Endodermal cell (in vitro differentiated cells): ENCODE measurements around the gene ROBO1. TPM values are rescaled to one million over a fixed set of nuclear protein-coding genes. Genes with fewer than 3 reads are reported as not detected.

Experiments
- DNase-seq: peaks from one replicate; pipeline ENCODE4 v3.0.0-alpha.2; 2017
- H3K27ac ChIP-seq: 2 replicates; pipeline ENCODE4 v1.5.1; 2013; ENCODE audit warnings: mild to moderate bottlenecking, low read depth, low read length, moderate library complexity
- H3K27me3 ChIP-seq: 2 replicates; pipeline ENCODE4 v1.6.1; 2013; ENCODE audit warnings: mild to moderate bottlenecking, low read length, moderate library complexity; ENCODE audit not compliant: insufficient read depth, control insufficient read depth, poor library complexity, severe bottlenecking
- H3K36me3 ChIP-seq: 2 replicates; pipeline ENCODE4 v1.7.0; 2013; ENCODE audit warnings: mild to moderate bottlenecking, low read length, moderate library complexity; ENCODE audit not compliant: control insufficient read depth, insufficient read depth
- H3K4me1 ChIP-seq: one replicate; pipeline ENCODE4 v1.7.0; 2013; ENCODE audit warnings: low read length; ENCODE audit not compliant: control insufficient read depth, insufficient read depth
- H3K4me3 ChIP-seq: 2 replicates; pipeline ENCODE4 v1.5.1; 2013; ENCODE audit warnings: mild to moderate bottlenecking, low read length, moderate library complexity
- H3K9ac ChIP-seq: 2 replicates; pipeline ENCODE4 v1.6.1; 2013; ENCODE audit warnings: mild to moderate bottlenecking, low read length, moderate library complexity; ENCODE audit not compliant: poor library complexity, severe bottlenecking; ENCODE audit errors: extremely low read depth
- H3K9me3 ChIP-seq: 2 replicates; pipeline ENCODE4 v1.6.1; 2013; ENCODE audit warnings: mild to moderate bottlenecking, low read length, moderate library complexity; ENCODE audit not compliant: control insufficient read depth
- H3K27ac Mint-ChIP-seq: 2 replicates; pipeline ENCODE4 v1.8.0; 2020; ENCODE audit warnings: mixed read lengths
- H3K27me3 Mint-ChIP-seq: 2 replicates; pipeline ENCODE4 v1.8.0; 2021; ENCODE audit warnings: mild to moderate bottlenecking, mixed read lengths; ENCODE audit not compliant: insufficient read depth
- H3K36me3 Mint-ChIP-seq: 2 replicates; pipeline ENCODE4 v1.8.0; 2020; ENCODE audit warnings: low read depth, mixed read lengths
- H3K4me1 Mint-ChIP-seq: 2 replicates; pipeline ENCODE4 v1.8.0; 2020; ENCODE audit warnings: mixed read lengths
- H3K4me3 Mint-ChIP-seq: 2 replicates; pipeline ENCODE4 v1.8.0; 2020; ENCODE audit warnings: mild to moderate bottlenecking, moderate library complexity, mixed read lengths
- H3K9me3 Mint-ChIP-seq: 2 replicates; pipeline ENCODE4 v1.8.0; 2020; ENCODE audit warnings: mild to moderate bottlenecking, mixed read lengths
- WGBS, 2 experiments: methylation state at CpG; one replicate each; pipeline versions ENCODE4 v1.1.5 to v1.1.7; 2013; ENCODE audit warnings: missing lambda C conversion rate in 2 of 2, mixed read lengths in 1 of 2; ENCODE audit not compliant: insufficient coverage in 1 of 2, insufficient read length in 1 of 2; 5-methylcytosine and 5-hydroxymethylcytosine counted together
- total RNA-seq, 2 donors: library from RNA; stranded (reverse); fragmentation: NEBNext Ultra II Directional in 1 of 2; extraction: Animal tissue kit (Norgen Biotek cat#: 25700) in 1 of 2; gene quantifications; 2 replicates in 1 of 2; 3 replicates in 1 of 2; pipeline ENCODE4 v1.2.1, GENCODE V29; 2021
- TF ChIP-seq, protein P1 (sequence below): fragments of 200-600 bp; sonication (generic); conservative IDR thresholded peaks from 2 replicates; pipeline ENCODE4 v1.5.0; 2021; ENCODE audit warnings: antibody characterized with exemption, mild to moderate bottlenecking

The ROBO1 gene
- total RNA-seq, 2 donors from 2014 or later, result 74.8 to 75.9 TPM

DNA sequence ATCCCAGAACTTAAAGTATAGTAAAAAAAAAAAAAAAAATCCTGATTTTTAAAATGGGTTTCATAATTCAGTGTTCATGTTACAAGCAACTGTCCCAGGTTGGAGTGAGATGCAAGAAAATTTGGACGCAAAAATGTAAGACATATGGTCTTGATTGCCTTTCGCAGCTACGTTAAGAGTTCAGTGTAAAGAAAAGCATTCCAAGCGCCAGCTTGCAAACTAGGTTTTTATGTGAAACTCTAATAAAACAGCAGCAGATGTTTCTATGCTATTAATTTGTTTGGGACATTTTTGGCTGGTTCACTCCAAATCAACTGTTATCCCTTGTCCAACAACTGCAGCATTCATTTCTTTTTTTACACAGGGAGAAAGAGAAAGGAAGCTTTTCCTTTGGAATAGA lies 957.8 kb downstream of the ROBO1 start:
- no peak overlapping the region for H3K4me3 ChIP-seq
- H3K27me3 ChIP-seq, result peaks cover 6% of the 10 kb centered on the region
- no peak overlapping the region for H3K9ac ChIP-seq
- Mint-ChIP-seq H3K36me3 (no peaks in the 10 kb centered on the region), H3K4me3 (no peak overlapping the region), H3K27ac (no peak overlapping the region), H3K9me3 (peaks cover 6% of the 10 kb centered on the region), H3K27me3 (no peaks in the 10 kb centered on the region), H3K4me1 (peaks cover 18% of the 10 kb centered on the region)
- DNase-seq, result no peak
- no peaks in the 10 kb centered on the region for H3K9me3 ChIP-seq
- H3K27ac ChIP-seq, result no peak overlapping the region
- peaks cover 3% of the 10 kb centered on the region for H3K4me1 ChIP-seq
- 94 to 96% methylated on average over 4 of the region's 4 CpGs for WGBS, 2 experiments
- TF ChIP-seq, protein P1, sequence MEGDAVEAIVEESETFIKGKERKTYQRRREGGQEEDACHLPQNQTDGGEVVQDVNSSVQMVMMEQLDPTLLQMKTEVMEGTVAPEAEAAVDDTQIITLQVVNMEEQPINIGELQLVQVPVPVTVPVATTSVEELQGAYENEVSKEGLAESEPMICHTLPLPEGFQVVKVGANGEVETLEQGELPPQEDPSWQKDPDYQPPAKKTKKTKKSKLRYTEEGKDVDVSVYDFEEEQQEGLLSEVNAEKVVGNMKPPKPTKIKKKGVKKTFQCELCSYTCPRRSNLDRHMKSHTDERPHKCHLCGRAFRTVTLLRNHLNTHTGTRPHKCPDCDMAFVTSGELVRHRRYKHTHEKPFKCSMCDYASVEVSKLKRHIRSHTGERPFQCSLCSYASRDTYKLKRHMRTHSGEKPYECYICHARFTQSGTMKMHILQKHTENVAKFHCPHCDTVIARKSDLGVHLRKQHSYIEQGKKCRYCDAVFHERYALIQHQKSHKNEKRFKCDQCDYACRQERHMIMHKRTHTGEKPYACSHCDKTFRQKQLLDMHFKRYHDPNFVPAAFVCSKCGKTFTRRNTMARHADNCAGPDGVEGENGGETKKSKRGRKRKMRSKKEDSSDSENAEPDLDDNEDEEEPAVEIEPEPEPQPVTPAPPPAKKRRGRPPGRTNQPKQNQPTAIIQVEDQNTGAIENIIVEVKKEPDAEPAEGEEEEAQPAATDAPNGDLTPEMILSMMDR, result no peak
- H3K36me3 ChIP-seq, result no peaks in the 10 kb centered on the region

DNA sequence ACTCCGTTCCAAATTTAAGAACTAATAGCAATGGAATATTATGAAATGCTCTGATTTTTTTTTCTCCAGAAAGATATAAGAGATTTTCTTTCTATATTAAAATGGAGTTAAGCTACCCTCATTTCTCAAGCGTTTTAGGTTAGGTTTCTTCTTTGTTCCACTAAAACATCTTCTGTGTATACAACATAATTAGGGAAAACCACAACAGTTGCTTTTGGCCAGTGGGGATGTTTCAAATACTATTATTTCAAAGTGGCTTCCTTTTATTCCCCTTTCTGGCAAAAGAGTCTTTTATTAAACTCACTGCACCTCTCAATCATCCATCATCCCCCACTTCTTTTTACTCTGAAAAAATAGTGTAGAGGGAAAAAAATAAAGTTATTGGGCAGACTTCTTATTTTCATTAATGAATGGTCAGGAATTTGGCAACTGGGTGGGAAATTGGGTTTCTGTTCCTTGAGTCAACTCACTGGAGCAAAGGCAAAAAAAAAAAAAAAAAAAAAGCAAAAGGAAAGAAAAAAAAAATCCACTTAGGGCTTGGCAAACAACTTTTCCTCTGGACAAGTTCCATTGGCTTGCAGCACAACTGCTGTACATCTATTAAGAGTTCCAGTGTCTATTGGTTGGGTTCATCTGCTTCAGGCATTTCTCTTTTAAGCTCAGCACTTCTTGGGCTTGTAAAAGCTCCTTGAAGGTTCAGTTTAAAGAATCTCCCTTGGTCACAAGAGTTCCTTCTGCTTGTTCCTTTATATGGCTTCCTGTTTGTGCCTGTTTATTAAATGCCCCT lies 963.4 kb downstream of the ROBO1 start:
- no peak overlapping the region for H3K27ac Mint-ChIP-seq
- H3K9me3 Mint-ChIP-seq, result peaks cover 4% of the 10 kb centered on the region
- Histone ChIP-seq H3K9ac (no peak overlapping the region), H3K4me3 (no peak overlapping the region), H3K27ac (no peak overlapping the region), H3K27me3 (no peaks in the 10 kb centered on the region), H3K36me3 (no peaks in the 10 kb centered on the region), H3K4me1 (no peaks in the 10 kb centered on the region), H3K9me3 (no peaks in the 10 kb centered on the region)
- no peaks in the 10 kb centered on the region for H3K27me3 Mint-ChIP-seq
- no peaks in the 10 kb centered on the region for H3K36me3 Mint-ChIP-seq
- H3K4me3 Mint-ChIP-seq, result no peak overlapping the region
- TF ChIP-seq, protein P1, result no peak
- WGBS, 2 experiments, result 88% methylated on average over 1 of the region's 2 CpGs; no CpG with 5 or more reads in 1 of the 2 experiments
- DNase-seq, result no peak
- H3K4me1 Mint-ChIP-seq, result peaks cover 24% of the 10 kb centered on the region

DNA sequence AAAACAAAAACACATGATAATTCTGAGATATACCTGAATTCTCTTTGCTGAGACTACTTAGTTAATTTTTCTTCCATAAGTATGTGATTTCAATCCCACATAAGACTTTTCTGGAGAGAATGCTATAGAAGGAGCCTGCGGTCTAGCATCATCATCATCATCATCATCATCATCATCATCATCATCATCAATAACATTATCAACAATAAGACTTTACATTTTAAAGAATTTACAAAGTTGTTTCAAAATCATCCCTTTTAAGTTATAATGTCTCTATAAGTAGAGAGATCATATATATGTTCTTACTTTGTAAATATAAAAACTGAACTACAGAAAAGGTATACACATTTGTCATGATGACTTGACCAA lies 965.3 kb downstream of the ROBO1 start:
- Mint-ChIP-seq H3K9me3 (no peaks in the 10 kb centered on the region), H3K27ac (peak overlapping the region; percentile 40), H3K4me1 (peaks cover 24% of the 10 kb centered on the region), H3K27me3 (no peaks in the 10 kb centered on the region), H3K4me3 (no peak overlapping the region), H3K36me3 (no peaks in the 10 kb centered on the region)
- Histone ChIP-seq H3K27me3 (no peaks in the 10 kb centered on the region), H3K36me3 (no peaks in the 10 kb centered on the region), H3K4me1 (no peaks in the 10 kb centered on the region), H3K4me3 (no peak overlapping the region), H3K9ac (no peak overlapping the region), H3K27ac (no peak overlapping the region), H3K9me3 (no peaks in the 10 kb centered on the region)
- WGBS, 2 experiments, result 100% methylated on average over 1 of the region's 1 CpG; no CpG with 5 or more reads in 1 of the 2 experiments
- TF ChIP-seq, protein P1, result no peak
- no peak for DNase-seq
